Activated CD8-positive, alpha-beta memory T cell treated with anti-CD3 and anti-CD28 coated beads, Interleukin-2, amount 50 U/mL, for 24 hours (primary cell): ENCODE results near the gene MRPS34.
"Not testable (repeated sequence)": the region's sequence is repeated elsewhere in the genome, so short reads cannot be mapped to it uniquely, and the experiment has no call there.

Source experiments
- DNase-seq: peaks from one replicate; pipeline ENCODE4 v3.0.0-alpha.2; 2020; ENCODE audit errors: extremely low read depth

The MRPS34 gene

GRCh38 chr16:1772908-1773702, at the start of gene MRPS34:
Gene MRPS34 (minus strand): TSS chr16:1773134. CDS start chr16:1773119, 15 bp downstream.
- no peak for DNase-seq

- DNase-seq, result no peak
Observed at GRCh38 chr16:1821861-1822611, 49.1 kb upstream of the MRPS34 start.

- DNase-seq, result no peak
Observed at GRCh38 chr16:1820946-1821290, 48.0 kb upstream of the MRPS34 start.

DNA sequence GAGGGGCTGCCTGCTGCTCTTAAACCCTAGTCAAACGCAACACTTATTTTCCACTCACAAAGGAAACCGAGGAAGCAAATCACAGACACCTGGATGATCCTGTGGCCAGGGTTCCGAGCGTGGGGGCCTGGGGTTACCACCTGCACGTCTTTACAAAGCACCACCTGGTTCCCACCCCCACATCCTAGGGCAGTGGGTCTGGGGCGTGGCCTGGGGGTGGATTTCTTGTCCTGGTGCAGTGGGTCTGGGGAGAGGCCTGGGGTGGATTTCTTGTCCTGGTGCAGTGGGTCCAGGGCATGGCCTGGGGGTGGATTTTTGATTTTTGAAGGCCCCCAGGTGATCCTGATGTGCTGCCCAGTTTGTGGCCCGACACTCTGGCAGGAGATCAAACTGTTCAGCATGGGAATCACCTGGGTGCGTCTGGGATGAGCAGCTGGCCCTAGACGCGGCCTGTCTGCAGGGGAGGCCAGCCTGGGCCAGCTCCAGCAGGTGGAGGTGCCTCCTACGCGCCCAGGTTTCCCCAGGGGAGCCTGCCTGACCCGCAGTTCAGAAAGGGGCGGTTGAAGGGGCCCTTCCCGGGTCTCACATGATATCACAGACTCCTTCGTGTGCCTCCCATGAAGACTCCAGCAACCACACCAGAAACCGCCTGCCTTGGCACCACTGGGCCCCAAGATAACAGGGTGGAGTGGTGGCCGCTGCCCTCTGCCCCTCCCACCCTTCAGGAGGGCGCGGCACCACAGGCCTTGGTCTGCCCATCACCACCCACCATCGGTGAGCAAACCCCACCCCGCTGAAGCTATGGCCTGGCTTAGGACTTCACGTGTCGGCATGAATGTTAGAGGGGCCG, 47.4 kb upstream of the MRPS34 start:
- no peak for DNase-seq

DNA sequence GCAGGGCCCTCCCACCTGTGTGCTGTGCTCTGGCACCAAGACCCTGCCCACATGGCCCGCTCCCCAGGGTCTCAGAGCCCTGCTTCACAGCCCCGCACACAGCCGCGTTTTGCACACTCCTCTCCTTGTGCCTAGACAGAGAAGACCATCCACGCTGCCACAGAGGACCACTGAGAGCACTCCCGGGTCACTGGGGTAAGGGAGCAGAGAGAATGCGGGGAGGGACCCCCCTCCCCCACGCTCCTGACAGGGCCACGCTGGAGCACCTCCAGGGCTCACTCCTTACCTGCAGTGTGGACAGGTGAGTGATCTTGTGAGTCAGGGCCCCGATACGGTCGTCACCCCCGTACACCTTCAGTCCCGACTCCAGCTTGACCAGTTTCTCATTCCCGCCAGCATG, 46.7 kb upstream of the MRPS34 start:
- no peak for DNase-seq

DNA sequence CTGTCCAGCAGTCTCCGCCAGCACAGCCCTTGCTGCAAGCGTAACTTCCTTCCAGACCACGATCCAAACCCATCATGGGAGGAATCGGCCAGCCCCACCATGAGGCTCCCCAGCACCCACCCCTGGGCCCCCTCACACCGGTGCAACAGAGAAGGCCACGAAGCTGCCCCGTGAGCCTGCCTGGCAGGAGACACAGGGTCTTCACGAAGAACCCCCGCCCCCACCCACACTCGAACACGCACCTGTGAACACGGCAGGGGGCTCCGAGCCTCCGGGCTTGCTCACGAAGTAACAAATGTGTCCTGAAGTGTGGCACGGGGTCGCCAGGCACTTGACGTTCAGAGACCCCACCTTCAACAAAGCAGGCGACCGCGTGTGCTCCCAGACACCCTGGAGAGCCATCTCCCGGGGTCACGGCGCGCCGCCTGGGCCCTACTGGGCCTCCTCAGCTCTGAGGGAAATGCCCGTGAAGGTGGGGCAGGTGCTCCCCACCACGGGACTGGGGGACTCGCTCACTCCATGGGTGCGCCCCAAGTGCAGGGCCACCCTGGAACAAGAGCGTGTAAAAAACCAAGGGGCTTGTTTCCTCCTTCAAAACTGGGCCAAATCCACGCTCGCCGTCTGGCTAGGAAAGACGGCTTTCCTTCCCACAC, 46.1 kb upstream of the MRPS34 start:
- DNase-seq, result no peak

- DNase-seq, result no peak
Observed at GRCh38 chr16:1818204-1818872, 45.4 kb upstream of the MRPS34 start.

DNA sequence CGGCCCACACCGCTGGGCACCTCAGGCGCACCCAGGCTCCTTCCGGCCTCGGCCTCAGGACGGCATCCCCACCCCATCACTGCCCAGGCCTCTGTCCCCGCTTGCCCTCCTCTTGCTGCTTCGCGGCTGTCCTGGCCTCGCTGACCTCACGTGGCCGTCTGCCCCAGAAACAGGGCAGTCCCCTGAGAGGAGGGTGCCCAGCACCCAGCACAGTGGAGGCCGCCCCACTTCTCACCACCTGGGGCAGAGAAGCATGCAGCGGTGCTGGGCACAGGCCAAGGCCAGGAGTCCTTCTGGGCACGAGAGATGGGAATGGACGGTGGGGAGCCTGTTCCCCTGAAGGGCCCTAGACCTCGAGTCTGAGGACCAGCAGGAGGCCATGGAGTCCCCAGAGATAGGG, 44.8 kb upstream of the MRPS34 start:
- DNase-seq, result no peak

GRCh38 chr16:1817276-1817589, 44.3 kb upstream of the MRPS34 start:
- DNase-seq, result no peak

GRCh38 chr16:1816396-1817275, 43.7 kb upstream of the MRPS34 start:
- DNase-seq, result no peak

DNA sequence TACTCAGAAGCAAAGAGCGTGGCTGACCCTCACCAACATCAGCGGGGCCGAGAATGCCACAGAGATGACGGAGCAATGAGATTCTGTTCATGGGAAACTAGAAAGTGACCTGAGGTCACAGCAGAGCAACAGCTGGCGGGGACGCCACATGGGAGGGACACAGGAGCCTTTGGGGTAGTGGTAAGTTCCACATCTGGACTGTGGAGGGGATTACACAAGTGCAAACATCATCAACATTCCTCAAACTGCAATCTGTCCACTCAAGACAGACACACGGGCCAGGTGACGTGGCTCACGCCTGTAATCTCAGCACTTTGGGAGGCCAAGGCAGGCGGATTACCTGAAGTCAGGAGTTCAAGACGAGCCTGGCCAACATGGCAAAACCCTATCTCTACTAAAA, 42.5 kb upstream of the MRPS34 start:
- no peak for DNase-seq

DNA sequence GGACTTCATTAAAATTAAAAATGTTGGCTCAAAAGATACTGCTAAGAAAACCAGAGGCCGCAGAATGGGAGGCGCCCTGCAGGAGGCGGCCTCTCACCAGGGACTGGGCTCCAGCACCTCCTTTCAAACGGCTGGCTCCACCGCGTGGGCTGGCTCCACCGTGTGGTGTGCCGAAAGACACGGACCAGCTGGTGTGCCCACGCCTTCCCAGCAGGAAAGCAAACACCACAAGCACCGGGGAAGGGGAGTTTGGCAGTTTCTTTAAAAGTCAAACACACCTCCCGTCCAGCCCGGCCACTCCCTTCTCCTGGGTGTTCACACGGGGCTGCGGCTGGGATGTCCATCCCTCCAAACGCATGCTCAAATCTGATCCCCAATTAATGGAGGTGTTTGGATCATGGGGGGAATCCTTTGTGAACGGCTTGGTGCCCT, 39.8 kb upstream of the MRPS34 start:
- no peak for DNase-seq

GRCh38 chr16:1810536-1810935, 37.6 kb upstream of the MRPS34 start:
- DNase-seq, result no peak

GRCh38 chr16:1810106-1810505, 37.2 kb upstream of the MRPS34 start:
- no peak for DNase-seq

GRCh38 chr16:1809281-1809801, 36.4 kb upstream of the MRPS34 start:
- no peak for DNase-seq

DNA sequence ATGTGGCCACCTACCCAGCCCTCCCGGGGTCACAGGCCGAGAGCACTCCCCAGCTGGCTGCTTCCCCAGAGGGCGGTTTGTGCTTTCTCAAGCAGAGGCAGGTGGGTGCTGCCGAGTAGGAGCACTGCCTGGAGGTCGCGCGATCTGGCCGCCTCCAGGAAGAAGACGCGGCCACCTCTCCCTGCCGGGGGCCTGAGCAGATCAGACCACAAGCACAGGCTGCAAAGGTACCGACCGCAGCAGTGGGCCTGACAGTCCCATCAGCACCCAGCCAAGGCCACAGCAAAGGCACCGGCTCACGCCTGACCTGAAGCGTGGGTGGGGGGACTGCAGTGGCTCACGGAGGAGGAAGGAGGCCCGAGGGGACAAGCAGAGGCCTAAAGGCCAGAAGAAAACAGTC, 35.8 kb upstream of the MRPS34 start:
- no peak for DNase-seq

DNA sequence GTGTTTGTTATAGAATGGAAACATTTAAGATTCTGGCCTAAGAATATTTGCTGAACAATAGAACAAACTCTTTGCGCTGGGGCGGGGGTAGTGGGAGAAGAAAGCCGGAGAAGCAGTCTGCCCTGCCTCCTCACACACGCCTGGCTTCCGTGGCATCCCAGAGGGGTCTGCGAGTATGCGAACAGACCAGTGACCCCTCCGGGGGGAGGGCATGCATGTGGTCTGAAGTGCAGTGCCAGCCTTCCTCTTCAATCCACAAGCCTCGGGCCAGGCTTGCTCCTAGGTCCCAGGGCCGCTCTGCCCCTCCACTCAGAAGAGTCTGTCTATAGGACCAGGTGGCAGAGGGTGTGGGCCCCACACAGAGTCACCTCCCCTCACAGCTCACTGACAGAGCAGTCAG, 34.7 kb upstream of the MRPS34 start:
- no peak for DNase-seq

GRCh38 chr16:1800701-1801100, 27.8 kb upstream of the MRPS34 start:
- DNase-seq, result no peak

- not testable (repeated sequence) for DNase-seq
Observed at GRCh38 chr16:1799263-1799662, 26.3 kb upstream of the MRPS34 start.
